ENCODE results near the gene ELK3.

Gene ELK3

DNA sequence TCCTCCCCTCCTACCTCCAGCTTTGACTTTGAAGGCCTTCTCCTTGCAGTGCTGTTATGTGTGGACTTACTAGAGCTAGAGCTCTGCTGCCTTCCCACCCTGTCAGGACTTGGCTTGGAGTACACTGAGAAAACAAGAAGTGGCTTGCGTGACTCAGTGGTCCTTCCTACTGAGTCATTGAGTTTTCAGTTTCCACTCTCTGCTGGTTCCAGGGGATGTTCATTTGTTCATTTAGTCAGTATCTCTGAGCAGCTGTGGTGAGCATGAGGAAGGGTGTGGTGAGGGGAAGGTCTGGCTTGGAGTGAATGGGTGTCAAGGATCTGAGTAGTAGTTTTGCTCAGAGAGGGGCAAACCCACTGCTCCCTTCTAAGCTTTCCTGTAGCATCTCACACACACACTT lies 17.2 kb upstream of the ELK3 start:
- POLR2A ChIA-PET, result no interaction called here
- CTCF ChIA-PET, result no interaction called here
- H3K27ac ChIP-seq (ENCODE audit: extremely low read depth, low read depth, low read length), result no peak overlapping the region

DNA sequence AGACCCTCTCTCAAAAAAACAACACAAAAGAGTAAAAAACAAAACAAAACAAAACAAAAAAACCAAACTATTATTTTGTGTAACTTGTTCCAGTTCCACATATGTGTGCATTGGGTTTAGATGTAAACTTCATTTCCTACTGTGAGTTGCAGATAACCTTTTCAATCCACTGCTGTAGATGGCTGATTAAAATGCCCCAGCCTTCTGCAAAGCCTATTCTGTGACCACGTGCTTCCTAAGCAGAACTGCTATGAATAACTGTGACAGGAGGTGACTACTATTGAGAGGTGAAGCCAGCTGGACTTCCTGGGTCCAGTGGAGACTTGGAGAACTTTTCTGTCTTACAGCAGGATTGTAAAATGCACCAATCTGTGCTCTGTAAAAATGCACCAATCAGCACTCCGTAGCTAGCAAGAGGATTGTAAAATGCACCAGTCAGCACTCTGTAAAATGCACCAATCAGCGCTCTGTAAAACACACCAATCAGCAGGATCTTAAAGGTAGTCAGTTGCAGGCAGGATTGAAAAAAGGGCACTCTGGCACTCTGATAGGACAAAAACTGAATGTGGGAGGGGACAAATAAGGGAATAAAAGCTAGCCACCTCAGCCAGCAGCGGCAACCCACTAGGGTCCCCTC lies 10.3 kb upstream of the ELK3 start:
- POLR2A ChIA-PET, result no interaction called here
- Histone ChIP-seq H3K4me3 (ENCODE audit: low read depth, low read length) (no peak overlapping the region), H3K36me3 (ENCODE audit: control insufficient read depth in 2 of 2, insufficient read depth in 1 of 2, low read length in 2 of 2) (no peaks in the 10 kb centered on the region), H3K4me1 (ENCODE audit: control insufficient read depth, insufficient read depth, low read length) (no peaks in the 10 kb centered on the region), H3K27ac (ENCODE audit: extremely low read depth, low read depth, low read length) (no peak overlapping the region), H3K9me3 (ENCODE audit: control insufficient read depth, insufficient read depth, low read depth, low read length) (no peaks in the 10 kb centered on the region)
- CTCF ChIA-PET, result interaction anchor here (0.6 kb wide), 1 partner anchor 265 kb away, joined by 3 read pairs; no protein-coding TSS in a partner anchor
- TF ChIP-seq ZNF114 (tag by site-specific recombination; IDR thresholded peaks at IDR 0.05) (no peak), ZNF785 (tag by site-specific recombination; IDR thresholded peaks at IDR 0.05) (no peak), ZNF768 (tag by site-specific recombination; IDR thresholded peaks at IDR 0.05) (no peak), ZNF560 (tag by site-specific recombination; IDR thresholded peaks at IDR 0.05; ENCODE audit: borderline replicate concordance) (no peak), ZNF121 (tag by site-specific recombination; IDR thresholded peaks at IDR 0.05) (no peak)

More for the DNA sequence above, 17.2 kb upstream of the ELK3 start:
- Histone ChIP-seq H3K36me3 (ENCODE audit: control insufficient read depth in 2 of 2, insufficient read depth in 1 of 2, low read length in 2 of 2) (no peaks in the 10 kb centered on the region), H3K4me1 (ENCODE audit: control insufficient read depth, insufficient read depth, low read length) (no peaks in the 10 kb centered on the region), H3K4me3 (ENCODE audit: low read depth, low read length) (no peak overlapping the region), H3K9me3 (ENCODE audit: control insufficient read depth, insufficient read depth, low read depth, low read length) (no peaks in the 10 kb centered on the region)
- TF ChIP-seq CTCF (tag by site-specific recombination; IDR thresholded peaks at IDR 0.05) (no peak), ZBTB26 (tag by site-specific recombination; optimal IDR thresholded peaks at IDR 0.05) (no peak), ZNF174 (tag by site-specific recombination; IDR thresholded peaks at IDR 0.05) (no peak), MZF1 (tag by site-specific recombination; IDR thresholded peaks at IDR 0.05; ENCODE audit: borderline replicate concordance) (no peak), ZNF514 (tag by site-specific recombination; IDR thresholded peaks at IDR 0.05) (no peak), ZNF580 (tag by site-specific recombination; IDR thresholded peaks at IDR 0.05) (no peak), ZNF513 (tag by site-specific recombination; IDR thresholded peaks at IDR 0.05) (no peak), OVOL3 (tag by site-specific recombination; IDR thresholded peaks at IDR 0.05) (no peak), ZNF658 (tag by site-specific recombination; IDR thresholded peaks at IDR 0.05) (no peak), GLIS2 (tag by site-specific recombination; IDR thresholded peaks at IDR 0.05) (no peak), ZNF140 (tag by site-specific recombination; IDR thresholded peaks at IDR 0.05) (no peak), TCF7L2 (IDR thresholded peaks at IDR 0.05; ENCODE audit: borderline replicate concordance, low read depth, low read length) (no peak)

DNA sequence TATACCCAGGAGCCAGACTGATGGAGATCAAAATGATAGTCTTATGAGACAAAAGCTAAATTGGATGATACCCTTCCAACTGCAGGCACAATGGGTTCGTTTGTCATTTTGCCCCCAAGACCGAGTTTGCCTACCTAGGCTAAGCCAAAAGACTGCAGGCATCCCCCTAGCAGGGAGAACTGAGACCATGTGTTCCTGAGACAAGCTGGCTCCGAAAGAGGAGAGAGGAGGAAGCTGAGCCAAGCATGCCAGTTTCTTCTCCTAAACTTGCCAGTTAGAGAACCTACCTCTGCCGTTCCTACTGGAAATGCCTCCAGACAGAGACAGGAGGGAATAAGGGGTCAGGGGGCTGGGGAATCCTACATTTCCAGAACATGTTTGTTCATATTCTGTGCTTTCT lies 8.3 kb upstream of the ELK3 start:
- no peaks in the 10 kb centered on the region for H3K9me3 ChIP-seq (ENCODE audit: control insufficient read depth, insufficient read depth, low read depth, low read length)
- CTCF ChIA-PET, result interaction anchor here (0.7 kb wide), 1 partner anchor 29 kb away, joined by 3 read pairs; no protein-coding TSS in a partner anchor
- H3K27ac ChIP-seq (ENCODE audit: extremely low read depth, low read depth, low read length), result no peak overlapping the region
- H3K4me3 ChIP-seq (ENCODE audit: low read depth, low read length), result no peak overlapping the region
- H3K36me3 ChIP-seq (ENCODE audit: control insufficient read depth in 2 of 2, insufficient read depth in 1 of 2, low read length in 2 of 2), result no peaks in the 10 kb centered on the region
- POLR2A ChIA-PET, result no interaction called here
- no peaks in the 10 kb centered on the region for H3K4me1 ChIP-seq (ENCODE audit: control insufficient read depth, insufficient read depth, low read length)
- TF ChIP-seq ZNF580 (tag by site-specific recombination; IDR thresholded peaks at IDR 0.05) (no peak), ZNF76 (tag by site-specific recombination; IDR thresholded peaks at IDR 0.05; ENCODE audit: borderline replicate concordance, low read depth) (no peak), HOXC10 (CRISPR knock-in tag; IDR thresholded peaks at IDR 0.05) (no peak)
- TF ChIP-seq, protein P1, sequence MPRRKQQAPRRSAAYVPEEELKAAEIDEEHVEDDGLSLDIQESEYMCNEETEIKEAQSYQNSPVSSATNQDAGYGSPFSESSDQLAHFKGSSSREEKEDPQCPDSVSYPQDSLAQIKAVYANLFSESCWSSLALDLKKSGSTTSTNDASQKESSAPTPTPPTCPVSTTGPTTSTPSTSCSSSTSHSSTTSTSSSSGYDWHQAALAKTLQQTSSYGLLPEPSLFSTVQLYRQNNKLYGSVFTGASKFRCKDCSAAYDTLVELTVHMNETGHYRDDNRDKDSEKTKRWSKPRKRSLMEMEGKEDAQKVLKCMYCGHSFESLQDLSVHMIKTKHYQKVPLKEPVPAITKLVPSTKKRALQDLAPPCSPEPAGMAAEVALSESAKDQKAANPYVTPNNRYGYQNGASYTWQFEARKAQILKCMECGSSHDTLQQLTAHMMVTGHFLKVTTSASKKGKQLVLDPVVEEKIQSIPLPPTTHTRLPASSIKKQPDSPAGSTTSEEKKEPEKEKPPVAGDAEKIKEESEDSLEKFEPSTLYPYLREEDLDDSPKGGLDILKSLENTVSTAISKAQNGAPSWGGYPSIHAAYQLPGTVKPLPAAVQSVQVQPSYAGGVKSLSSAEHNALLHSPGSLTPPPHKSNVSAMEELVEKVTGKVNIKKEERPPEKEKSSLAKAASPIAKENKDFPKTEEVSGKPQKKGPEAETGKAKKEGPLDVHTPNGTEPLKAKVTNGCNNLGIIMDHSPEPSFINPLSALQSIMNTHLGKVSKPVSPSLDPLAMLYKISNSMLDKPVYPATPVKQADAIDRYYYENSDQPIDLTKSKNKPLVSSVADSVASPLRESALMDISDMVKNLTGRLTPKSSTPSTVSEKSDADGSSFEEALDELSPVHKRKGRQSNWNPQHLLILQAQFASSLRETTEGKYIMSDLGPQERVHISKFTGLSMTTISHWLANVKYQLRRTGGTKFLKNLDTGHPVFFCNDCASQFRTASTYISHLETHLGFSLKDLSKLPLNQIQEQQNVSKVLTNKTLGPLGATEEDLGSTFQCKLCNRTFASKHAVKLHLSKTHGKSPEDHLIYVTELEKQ (tag by site-specific recombination; IDR thresholded peaks at IDR 0.05; ENCODE audit: borderline replicate concordance), result no peak

Measured in HEK293 (cell line).